Measurements from ENCODE around the gene MICAL3. TPM values are rescaled to one million over a fixed set of nuclear protein-coding genes. Genes with fewer than 3 reads are reported as not detected.
"Not testable (repeated sequence)": the region's sequence is repeated elsewhere in the genome, so short reads cannot be mapped to it uniquely, and the experiment has no call there.

MICAL3 gene
- total RNA-seq, 1 experiment from 2014 or later, result 23.7 TPM

DNA sequence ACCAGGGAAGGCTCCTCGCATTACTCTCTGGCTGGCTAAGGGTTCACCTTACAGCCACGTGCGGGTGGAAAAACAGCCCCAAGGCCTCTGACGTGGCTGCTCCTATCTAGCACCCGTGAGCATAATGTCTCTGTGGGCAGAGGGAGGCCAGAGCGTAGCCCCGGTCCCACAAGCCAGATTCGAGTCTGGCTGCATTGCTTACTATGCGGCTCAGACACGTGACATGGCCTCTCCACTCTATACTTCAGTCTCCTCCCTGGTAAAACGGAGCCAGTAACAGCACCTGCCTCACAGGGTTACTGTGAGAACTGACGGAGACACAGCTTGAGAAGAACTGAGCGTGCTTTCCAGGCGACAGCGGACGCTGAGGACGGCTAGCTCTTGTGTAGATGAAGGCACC, 144.3 kb downstream of the MICAL3 start:
- Histone ChIP-seq H3K4me3 (ENCODE audit: low read length) (no peak overlapping the region), H3K79me2 (ENCODE audit: low read length) (no peaks in the 10 kb centered on the region), H3K36me3 (ENCODE audit: low read depth, low read length) (peaks cover 8% of the 10 kb centered on the region), H4K20me1 (ENCODE audit: low read length) (peaks cover 7% of the 10 kb centered on the region), H3K27me3 (ENCODE audit: low read length) (no peaks in the 10 kb centered on the region), H2AFZ (ENCODE audit: low read length) (no peak overlapping the region), H3K27ac (ENCODE audit: low read length) (no peak overlapping the region), H3K9me2 (replicated peaks; ENCODE audit: low read length) (0 out of 2 replicates have a peak, but pooled peaks cover 4% of the 10 kb centered on the region), H3K4me2 (ENCODE audit: low read length) (no peak overlapping the region), H3F3A (ENCODE audit: low read length, unreplicated experiment) (no peaks in the 10 kb centered on the region), H3K9ac (ENCODE audit: low read length) (no peak overlapping the region), H3K4me1 (ENCODE audit: insufficient read depth, low read length) (no peaks in the 10 kb centered on the region), H3K9me3 (ENCODE audit: low read length) (no peaks in the 10 kb centered on the region)
- CTCF ChIA-PET, result no interaction called here
- intact Hi-C loops (cut with micrococcal nuclease), result no loop called here
- POLR2A ChIA-PET (ENCODE audit: unreplicated experiment), result no interaction called here
- no TSS peak for BruUV-seq (replicated peaks)
- ATAC-seq (no peak), DNase-seq (no peak)
- TF ChIP-seq EZH2phosphoT487 (IDR thresholded peaks at IDR 0.05; ENCODE audit: borderline replicate concordance, low read length) (no peak), EZH2 (IDR thresholded peaks at IDR 0.05; ENCODE audit: low read length, unreplicated experiment) (no peak)
- TF ChIP-seq, protein P1, sequence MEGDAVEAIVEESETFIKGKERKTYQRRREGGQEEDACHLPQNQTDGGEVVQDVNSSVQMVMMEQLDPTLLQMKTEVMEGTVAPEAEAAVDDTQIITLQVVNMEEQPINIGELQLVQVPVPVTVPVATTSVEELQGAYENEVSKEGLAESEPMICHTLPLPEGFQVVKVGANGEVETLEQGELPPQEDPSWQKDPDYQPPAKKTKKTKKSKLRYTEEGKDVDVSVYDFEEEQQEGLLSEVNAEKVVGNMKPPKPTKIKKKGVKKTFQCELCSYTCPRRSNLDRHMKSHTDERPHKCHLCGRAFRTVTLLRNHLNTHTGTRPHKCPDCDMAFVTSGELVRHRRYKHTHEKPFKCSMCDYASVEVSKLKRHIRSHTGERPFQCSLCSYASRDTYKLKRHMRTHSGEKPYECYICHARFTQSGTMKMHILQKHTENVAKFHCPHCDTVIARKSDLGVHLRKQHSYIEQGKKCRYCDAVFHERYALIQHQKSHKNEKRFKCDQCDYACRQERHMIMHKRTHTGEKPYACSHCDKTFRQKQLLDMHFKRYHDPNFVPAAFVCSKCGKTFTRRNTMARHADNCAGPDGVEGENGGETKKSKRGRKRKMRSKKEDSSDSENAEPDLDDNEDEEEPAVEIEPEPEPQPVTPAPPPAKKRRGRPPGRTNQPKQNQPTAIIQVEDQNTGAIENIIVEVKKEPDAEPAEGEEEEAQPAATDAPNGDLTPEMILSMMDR (conservative IDR thresholded peaks at IDR 0.05; ENCODE audit: low read depth, low read length), result no peak

DNA sequence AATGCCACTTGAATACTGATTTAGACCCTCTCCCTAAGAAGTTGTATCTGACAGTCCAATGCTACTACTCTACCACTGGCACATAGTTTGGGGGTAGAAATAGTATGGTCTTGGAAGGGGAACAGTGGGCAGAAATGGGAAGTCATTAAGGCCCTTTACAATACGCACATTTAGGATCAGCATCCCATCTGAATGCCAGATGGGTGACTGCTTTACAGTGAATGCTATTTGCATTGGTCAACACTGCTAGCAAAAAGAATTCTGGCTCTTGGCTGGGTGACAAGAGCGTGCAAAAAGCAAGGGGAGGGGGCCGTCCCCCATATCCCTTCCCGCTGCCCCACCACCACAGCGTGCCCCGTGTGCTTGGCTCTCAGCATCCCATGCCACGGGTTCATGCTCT, 145.4 kb downstream of the MICAL3 start:
- peaks cover 7% of the 10 kb centered on the region for H4K20me1 ChIP-seq (ENCODE audit: low read length)
- H3K9me3 ChIP-seq (ENCODE audit: low read length), result no peaks in the 10 kb centered on the region
- H2AFZ ChIP-seq (ENCODE audit: low read length), result no peak overlapping the region
- H3K79me2 ChIP-seq (ENCODE audit: low read length), result no peaks in the 10 kb centered on the region
- H3K4me2 ChIP-seq (ENCODE audit: low read length), result no peak overlapping the region
- POLR2A ChIA-PET (ENCODE audit: unreplicated experiment), result no interaction called here
- no peak for TF ChIP-seq EZH2phosphoT487 (IDR thresholded peaks at IDR 0.05; ENCODE audit: borderline replicate concordance, low read length)
- no peak for TF ChIP-seq EZH2 (IDR thresholded peaks at IDR 0.05; ENCODE audit: low read length, unreplicated experiment)
- TF ChIP-seq, protein P1 (conservative IDR thresholded peaks at IDR 0.05; ENCODE audit: low read depth, low read length), result no peak
- no peaks in the 10 kb centered on the region for H3F3A ChIP-seq (ENCODE audit: low read length, unreplicated experiment)
- no peak overlapping the region for H3K4me3 ChIP-seq (ENCODE audit: low read length)
- H3K9ac ChIP-seq (ENCODE audit: low read length), result no peak overlapping the region
- intact Hi-C loops (cut with micrococcal nuclease), result no loop called here
- ATAC-seq, result no peak
- DNase-seq, result no peak
- BruUV-seq (replicated peaks), result no TSS peak
- CTCF ChIA-PET, result no interaction called here
- 0 out of 2 replicates have a peak, but pooled peaks cover 4% of the 10 kb centered on the region for H3K9me2 ChIP-seq (replicated peaks; ENCODE audit: low read length)
- H3K4me1 ChIP-seq (ENCODE audit: insufficient read depth, low read length), result no peaks in the 10 kb centered on the region
- no peak overlapping the region for H3K27ac ChIP-seq (ENCODE audit: low read length)
- peaks cover 5% of the 10 kb centered on the region for H3K36me3 ChIP-seq (ENCODE audit: low read depth, low read length)
- H3K27me3 ChIP-seq (ENCODE audit: low read length), result no peaks in the 10 kb centered on the region

DNA sequence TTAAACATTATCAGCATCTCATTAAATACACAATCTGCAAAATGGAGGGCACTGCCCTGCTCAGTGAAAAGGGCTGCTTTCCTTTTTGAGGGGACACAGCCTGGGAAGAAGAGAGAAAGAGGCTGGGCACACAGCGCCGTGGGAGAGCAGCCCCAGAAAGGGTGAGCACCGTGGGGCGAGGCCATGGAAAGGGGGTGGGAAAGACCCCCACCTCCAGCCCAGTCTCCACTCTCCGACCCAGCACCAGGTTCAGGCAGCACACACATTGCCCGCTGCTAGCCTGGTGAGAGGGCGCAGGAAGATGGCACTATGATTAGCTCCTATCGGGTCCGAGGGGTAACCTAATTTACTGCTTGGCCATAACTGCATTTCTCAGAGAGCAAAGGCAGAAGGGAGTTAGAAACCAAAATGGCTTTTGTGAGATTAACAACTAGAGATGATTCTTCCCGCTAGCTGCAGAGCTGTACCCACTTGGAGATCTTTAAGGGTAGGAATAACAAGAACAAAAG, 146.1 kb downstream of the MICAL3 start:
- BruUV-seq (replicated peaks), result no TSS peak
- DNase-seq (no peak), ATAC-seq (no peak)
- Histone ChIP-seq H3K9ac (ENCODE audit: low read length) (no peak overlapping the region), H3K4me1 (ENCODE audit: insufficient read depth, low read length) (no peaks in the 10 kb centered on the region), H3K27ac (ENCODE audit: low read length) (no peak overlapping the region), H3K27me3 (ENCODE audit: low read length) (no peaks in the 10 kb centered on the region), H3K79me2 (ENCODE audit: low read length) (no peaks in the 10 kb centered on the region), H3K4me3 (ENCODE audit: low read length) (no peak overlapping the region), H3K9me3 (ENCODE audit: low read length) (no peaks in the 10 kb centered on the region), H3K4me2 (ENCODE audit: low read length) (no peak overlapping the region), H3K36me3 (ENCODE audit: low read depth, low read length) (peaks cover 4% of the 10 kb centered on the region), H3F3A (ENCODE audit: low read length, unreplicated experiment) (no peaks in the 10 kb centered on the region), H3K9me2 (replicated peaks; ENCODE audit: low read length) (0 out of 2 replicates have a peak, but pooled peaks cover 4% of the 10 kb centered on the region), H4K20me1 (ENCODE audit: low read length) (peaks cover 7% of the 10 kb centered on the region), H2AFZ (ENCODE audit: low read length) (no peak overlapping the region)
- CTCF ChIA-PET, result no interaction called here
- intact Hi-C loops (cut with micrococcal nuclease), result no loop called here
- no peak for TF ChIP-seq EZH2phosphoT487 (IDR thresholded peaks at IDR 0.05; ENCODE audit: borderline replicate concordance, low read length)
- no peak for TF ChIP-seq EZH2 (IDR thresholded peaks at IDR 0.05; ENCODE audit: low read length, unreplicated experiment)
- TF ChIP-seq, protein P1 (conservative IDR thresholded peaks at IDR 0.05; ENCODE audit: low read depth, low read length), result no peak
- POLR2A ChIA-PET (ENCODE audit: unreplicated experiment), result no interaction called here

DNA sequence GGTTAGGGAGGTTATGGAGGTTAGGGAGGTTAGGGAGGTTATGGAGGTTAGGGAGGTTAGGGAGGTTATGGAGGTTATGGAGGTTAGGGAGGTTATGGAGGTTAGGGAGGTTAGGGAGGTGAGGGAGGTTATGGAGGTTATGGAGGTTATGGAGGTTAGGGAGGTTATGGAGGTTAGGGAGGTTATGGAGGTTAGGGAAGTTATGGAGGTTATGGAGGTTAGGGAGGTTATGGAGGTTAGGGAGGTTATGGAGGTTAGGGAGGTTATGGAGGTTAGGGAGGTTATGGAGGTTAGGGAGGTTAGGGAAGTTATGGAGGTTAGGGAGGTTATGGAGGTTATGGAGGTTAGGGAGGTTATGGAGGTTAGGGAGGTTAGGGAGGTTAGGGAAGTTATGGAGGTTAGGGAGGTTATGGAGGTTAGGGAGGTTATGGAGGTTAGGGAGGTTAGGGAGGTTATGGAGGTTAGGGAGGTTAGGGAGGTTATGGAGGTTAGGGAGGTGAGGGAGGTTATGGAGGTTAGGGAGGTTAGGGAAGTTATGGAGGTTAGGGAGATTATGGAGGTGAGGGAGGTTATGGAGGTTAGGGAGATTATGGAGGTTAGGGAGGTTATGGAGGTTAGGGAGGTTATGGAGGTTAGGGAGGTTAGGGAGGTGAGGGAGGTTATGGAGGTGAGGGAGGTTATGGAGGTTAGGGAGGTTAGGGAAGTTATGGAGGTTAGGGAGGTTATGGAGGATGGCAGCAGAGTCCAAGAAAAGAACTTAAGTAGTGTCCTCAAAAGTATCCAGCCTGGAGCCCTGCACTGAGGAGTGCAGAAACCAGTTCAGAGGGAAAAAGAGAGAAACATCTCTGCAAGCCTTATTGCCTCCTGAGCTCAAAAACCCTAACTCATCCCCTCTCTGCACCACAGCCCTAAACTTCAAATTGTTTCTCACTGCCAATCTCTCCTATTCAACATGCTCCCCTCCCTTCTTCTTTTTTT, 147.2 kb downstream of the MICAL3 start:
- CTCF ChIA-PET; H2AFZ ChIP-seq (ENCODE audit: low read length); POLR2A ChIA-PET (ENCODE audit: unreplicated experiment); H3K4me2 ChIP-seq (ENCODE audit: low read length); H3K79me2 ChIP-seq (ENCODE audit: low read length); H3K9me3 ChIP-seq (ENCODE audit: low read length); H3F3A ChIP-seq (ENCODE audit: low read length, unreplicated experiment); H3K4me1 ChIP-seq (ENCODE audit: insufficient read depth, low read length); H3K27me3 ChIP-seq (ENCODE audit: low read length); H3K36me3 ChIP-seq (ENCODE audit: low read depth, low read length); H3K9me2 ChIP-seq (replicated peaks; ENCODE audit: low read length); ATAC-seq; H3K4me3 ChIP-seq (ENCODE audit: low read length); H3K27ac ChIP-seq (ENCODE audit: low read length); H4K20me1 ChIP-seq (ENCODE audit: low read length); intact Hi-C loops (cut with micrococcal nuclease); H3K9ac ChIP-seq (ENCODE audit: low read length): not testable (repeated sequence)
- BruUV-seq (replicated peaks), result TSS peak; percentile 78
- DNase-seq, result peak; percentile 11
